Activated naive CD8-positive, alpha-beta T cell (primary cell): ENCODE data around the gene RPS2.
A peak's percentile ranks its signal among the peaks of the same experiment; 100 is the strongest.
"Not testable (repeated sequence)": the region's sequence is repeated elsewhere in the genome, so short reads cannot be mapped to it uniquely, and the experiment has no call there.

ENCODE experiments used
- H3K27ac Mint-ChIP-seq: one replicate; pipeline ENCODE4 v1.8.0; 2021; ENCODE audit warnings: mixed read lengths
- H3K27me3 Mint-ChIP-seq: one replicate; pipeline ENCODE4 v1.8.0; 2021; ENCODE audit warnings: mixed read lengths
- H3K36me3 Mint-ChIP-seq: one replicate; pipeline ENCODE4 v1.8.0; 2021; ENCODE audit warnings: mixed read lengths
- H3K4me1 Mint-ChIP-seq: one replicate; pipeline ENCODE4 v1.8.0; 2021; ENCODE audit warnings: low read depth, mixed read lengths
- H3K4me3 Mint-ChIP-seq: one replicate; pipeline ENCODE4 v1.8.0; 2021; ENCODE audit warnings: mild to moderate bottlenecking, mixed read lengths
- H3K9me3 Mint-ChIP-seq: one replicate; pipeline ENCODE4 v1.8.0; 2021; ENCODE audit warnings: low read depth, mixed read lengths

Gene RPS2

GRCh38 chr16:1947369-1947670 lies 17.3 kb downstream of the RPS2 start:
- H3K27ac Mint-ChIP-seq = no peak overlapping the region
- no peaks in the 10 kb centered on the region for H3K27me3 Mint-ChIP-seq
- no peaks in the 10 kb centered on the region for H3K36me3 Mint-ChIP-seq
- no peaks in the 10 kb centered on the region for H3K9me3 Mint-ChIP-seq
- peaks cover 9% of the 10 kb centered on the region for H3K4me1 Mint-ChIP-seq
- H3K4me3 Mint-ChIP-seq = no peak overlapping the region

- H3K36me3 Mint-ChIP-seq = no peaks in the 10 kb centered on the region
- peaks cover 12% of the 10 kb centered on the region for H3K4me1 Mint-ChIP-seq
- no peaks in the 10 kb centered on the region for H3K27me3 Mint-ChIP-seq
- H3K27ac Mint-ChIP-seq = no peak overlapping the region
- H3K4me3 Mint-ChIP-seq = no peak overlapping the region
- no peaks in the 10 kb centered on the region for H3K9me3 Mint-ChIP-seq
Measured at GRCh38 chr16:1946495-1947368, 17.9 kb downstream of the RPS2 start.

- no peaks in the 10 kb centered on the region for H3K9me3 Mint-ChIP-seq
- no peak overlapping the region for H3K4me3 Mint-ChIP-seq
- no peaks in the 10 kb centered on the region for H3K36me3 Mint-ChIP-seq
- H3K27me3 Mint-ChIP-seq = no peaks in the 10 kb centered on the region
- H3K27ac Mint-ChIP-seq = no peak overlapping the region
- peaks cover 18% of the 10 kb centered on the region for H3K4me1 Mint-ChIP-seq
Measured at GRCh38 chr16:1945559-1946391, 18.9 kb downstream of the RPS2 start.

- Mint-ChIP-seq H3K27ac (no peak overlapping the region), H3K4me3 (peak overlapping the region; percentile 50), H3K4me1 (peaks cover 18% of the 10 kb centered on the region), H3K27me3 (no peaks in the 10 kb centered on the region), H3K9me3 (no peaks in the 10 kb centered on the region), H3K36me3 (no peaks in the 10 kb centered on the region)
Measured at GRCh38 chr16:1944612-1945199, 19.9 kb downstream of the RPS2 start.

- H3K27me3 Mint-ChIP-seq = no peaks in the 10 kb centered on the region
- H3K27ac Mint-ChIP-seq = peak within 1 kb of the TSS; percentile 70
- peak within 1 kb of the TSS; percentile 84 for H3K4me3 Mint-ChIP-seq
- H3K36me3 Mint-ChIP-seq = no peaks in the 10 kb centered on the region
- no peaks in the 10 kb centered on the region for H3K9me3 Mint-ChIP-seq
- peaks cover 18% of the 10 kb centered on the region for H3K4me1 Mint-ChIP-seq
Measured at GRCh38 chr16:1942810-1943726, 21.6 kb downstream of the RPS2 start, which contains the start of gene MSRB1. Gene MSRB1, minus strand, starts transcription at chr16:1943199. Its CDS starts 43 bp downstream, at chr16:1943156.

- Mint-ChIP-seq H3K9me3 (no peaks in the 10 kb centered on the region), H3K27me3 (no peaks in the 10 kb centered on the region), H3K4me3 (peak overlapping the region; percentile 84), H3K4me1 (peaks cover 18% of the 10 kb centered on the region), H3K36me3 (no peaks in the 10 kb centered on the region), H3K27ac (peak overlapping the region; percentile 16)
Measured at GRCh38 chr16:1942047-1942809, 22.4 kb downstream of the RPS2 start.

- H3K36me3 Mint-ChIP-seq = no peaks in the 10 kb centered on the region
- peak overlapping the region; percentile 84 for H3K4me3 Mint-ChIP-seq
- no peak overlapping the region for H3K27ac Mint-ChIP-seq
- no peaks in the 10 kb centered on the region for H3K9me3 Mint-ChIP-seq
- H3K27me3 Mint-ChIP-seq = no peaks in the 10 kb centered on the region
- peaks cover 18% of the 10 kb centered on the region for H3K4me1 Mint-ChIP-seq
Measured at GRCh38 chr16:1941162-1942046, 23.2 kb downstream of the RPS2 start.

- H3K9me3 Mint-ChIP-seq = no peaks in the 10 kb centered on the region
- no peaks in the 10 kb centered on the region for H3K27me3 Mint-ChIP-seq
- H3K4me3 Mint-ChIP-seq = no peak overlapping the region
- no peaks in the 10 kb centered on the region for H3K36me3 Mint-ChIP-seq
- no peak overlapping the region for H3K27ac Mint-ChIP-seq
- H3K4me1 Mint-ChIP-seq = peaks cover 18% of the 10 kb centered on the region
Measured at GRCh38 chr16:1940273-1941161, 24.1 kb downstream of the RPS2 start.

GRCh38 chr16:1939833-1940232 lies 24.8 kb downstream of the RPS2 start:
- H3K27ac Mint-ChIP-seq, H3K9me3 Mint-ChIP-seq, H3K27me3 Mint-ChIP-seq, H3K4me3 Mint-ChIP-seq, H3K36me3 Mint-ChIP-seq: not testable (repeated sequence)
- H3K4me1 Mint-ChIP-seq = peaks cover 18% of the 10 kb centered on the region

GRCh38 chr16:1938910-1939309 lies 25.7 kb downstream of the RPS2 start:
- peaks cover 13% of the 10 kb centered on the region for H3K4me1 Mint-ChIP-seq
- H3K36me3 Mint-ChIP-seq = no peaks in the 10 kb centered on the region
- no peak overlapping the region for H3K27ac Mint-ChIP-seq
- no peaks in the 10 kb centered on the region for H3K9me3 Mint-ChIP-seq
- no peaks in the 10 kb centered on the region for H3K27me3 Mint-ChIP-seq
- H3K4me3 Mint-ChIP-seq = no peak overlapping the region

- H3K27me3 Mint-ChIP-seq = no peaks in the 10 kb centered on the region
- no peaks in the 10 kb centered on the region for H3K9me3 Mint-ChIP-seq
- H3K4me1 Mint-ChIP-seq = peaks cover 9% of the 10 kb centered on the region
- no peak overlapping the region for H3K4me3 Mint-ChIP-seq
- no peak overlapping the region for H3K27ac Mint-ChIP-seq
- H3K36me3 Mint-ChIP-seq = no peaks in the 10 kb centered on the region
Measured at GRCh38 chr16:1938316-1938715, 26.3 kb downstream of the RPS2 start.

- Mint-ChIP-seq H3K36me3 (no peaks in the 10 kb centered on the region), H3K4me1 (peaks cover 9% of the 10 kb centered on the region), H3K27ac (no peak overlapping the region)
Measured at GRCh38 chr16:1936945-1937479, 27.6 kb downstream of the RPS2 start.

More at GRCh38 chr16:1936945-1937479, 27.6 kb downstream of the RPS2 start:
- Mint-ChIP-seq H3K4me3 (no peak overlapping the region), H3K9me3 (no peaks in the 10 kb centered on the region), H3K27me3 (no peaks in the 10 kb centered on the region)
